ENCODE data around the gene NADK.

DNA sequence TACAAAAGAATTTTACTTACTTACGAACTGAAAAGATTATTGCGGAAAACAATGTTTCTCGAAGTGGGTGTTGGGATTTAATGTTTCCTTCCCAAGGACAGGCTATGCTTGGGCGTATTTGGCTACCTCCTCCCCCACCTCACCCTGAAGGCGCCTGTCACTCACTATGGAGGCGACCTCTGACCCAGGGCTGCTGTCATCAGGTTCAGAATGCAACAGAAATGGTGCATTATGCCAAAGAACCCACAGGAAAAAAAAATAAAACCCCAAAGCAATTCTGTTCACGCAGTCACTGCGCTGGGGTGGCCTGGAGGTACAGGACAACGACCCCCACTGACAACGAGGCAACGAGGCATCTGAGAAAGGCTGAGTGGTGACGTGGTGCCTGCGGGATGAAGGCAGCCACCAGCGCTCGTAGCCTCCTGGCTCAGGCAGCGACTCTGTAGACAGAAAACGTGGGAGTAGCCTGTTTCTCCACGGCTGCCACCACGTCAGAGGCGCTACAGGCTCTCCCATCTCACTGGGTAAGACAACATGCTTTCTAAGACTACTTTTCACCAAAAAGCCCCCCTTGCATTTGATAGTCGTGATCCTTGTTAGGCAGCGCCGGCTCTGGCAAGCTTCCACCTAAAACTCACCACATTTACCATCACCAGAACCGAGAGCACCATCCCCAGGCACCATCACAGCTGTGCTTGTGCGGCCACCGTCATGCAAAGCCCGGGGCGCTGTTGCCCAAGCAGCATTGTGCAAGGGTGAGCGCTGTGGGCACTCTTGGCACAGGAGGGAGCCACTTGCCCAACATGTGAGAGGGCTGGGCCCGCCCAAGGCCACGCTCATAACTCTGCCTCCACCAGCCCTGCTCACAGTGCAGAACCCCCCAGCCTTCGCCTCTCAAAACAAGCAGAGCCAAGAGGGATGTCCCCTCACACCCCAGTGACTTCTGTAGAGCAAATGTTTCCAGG, 14.3 kb downstream of the NADK start:
- TF ChIP-seq CTCF (IDR thresholded peaks at IDR 0.05) (no peak), POLR2AphosphoS5 (IDR thresholded peaks at IDR 0.05) (peak in 2 of 3 donors; percentile 85 to 91), POLR2A (IDR thresholded peaks at IDR 0.05) (no peak)
